ENCODE measurements around the gene PRR16.
"Not testable (repeated sequence)": the region's sequence is repeated elsewhere in the genome, so short reads cannot be mapped to it uniquely, and the experiment has no call there.

Gene PRR16

GRCh38 chr5:120682851-120683250 lies 218.8 kb downstream of the PRR16 start:
- no peak for DNase-seq

- no peak for DNase-seq
These were observed 219.5 kb downstream of the PRR16 start for GRCh38 chr5:120683580-120683979.

GRCh38 chr5:120684213-120684612 lies 220.1 kb downstream of the PRR16 start:
- DNase-seq, result no peak

GRCh38 chr5:120684749-120685415 lies 220.8 kb downstream of the PRR16 start:
- DNase-seq, result no peak

GRCh38 chr5:120690621-120691407 lies 226.7 kb downstream of the PRR16 start:
- no peak for DNase-seq

- DNase-seq, result no peak
These were observed 228.2 kb downstream of the PRR16 start for GRCh38 chr5:120692325-120692724.

GRCh38 chr5:120695368-120695880 lies 231.3 kb downstream of the PRR16 start:
- DNase-seq, result no peak

- DNase-seq, result no peak
These were observed 233.0 kb downstream of the PRR16 start for GRCh38 chr5:120697147-120697546.

- DNase-seq, result not testable (repeated sequence)
These were observed 233.7 kb downstream of the PRR16 start for GRCh38 chr5:120697670-120698327.

GRCh38 chr5:120700653-120701052 lies 236.6 kb downstream of the PRR16 start:
- DNase-seq, result not testable (repeated sequence)

- DNase-seq, result not testable (repeated sequence)
These were observed 238.9 kb downstream of the PRR16 start for GRCh38 chr5:120702817-120703538.

- no peak for DNase-seq
These were observed 240.0 kb downstream of the PRR16 start for GRCh38 chr5:120703918-120704587.

- no peak for DNase-seq
These were observed 242.8 kb downstream of the PRR16 start for GRCh38 chr5:120706877-120707276.

- no peak for DNase-seq
These were observed 253.3 kb downstream of the PRR16 start for GRCh38 chr5:120717381-120717780.

GRCh38 chr5:120730214-120730613 lies 266.1 kb downstream of the PRR16 start:
- no peak for DNase-seq

GRCh38 chr5:120734033-120734432 lies 269.9 kb downstream of the PRR16 start:
- DNase-seq, result no peak

GRCh38 chr5:120735076-120735475 lies 271.0 kb downstream of the PRR16 start:
- no peak for DNase-seq

All from NK-92 treated with Interleukin-12 subunit alpha and Interleukin-12 subunit beta, amount 100 ng/mL, for 24 hours (cell line).